Measurements from ENCODE around the gene TREH.
"Not testable (repeated sequence)": the region's sequence is repeated elsewhere in the genome, so short reads cannot be mapped to it uniquely, and the experiment has no call there.

The TREH gene

DNA sequence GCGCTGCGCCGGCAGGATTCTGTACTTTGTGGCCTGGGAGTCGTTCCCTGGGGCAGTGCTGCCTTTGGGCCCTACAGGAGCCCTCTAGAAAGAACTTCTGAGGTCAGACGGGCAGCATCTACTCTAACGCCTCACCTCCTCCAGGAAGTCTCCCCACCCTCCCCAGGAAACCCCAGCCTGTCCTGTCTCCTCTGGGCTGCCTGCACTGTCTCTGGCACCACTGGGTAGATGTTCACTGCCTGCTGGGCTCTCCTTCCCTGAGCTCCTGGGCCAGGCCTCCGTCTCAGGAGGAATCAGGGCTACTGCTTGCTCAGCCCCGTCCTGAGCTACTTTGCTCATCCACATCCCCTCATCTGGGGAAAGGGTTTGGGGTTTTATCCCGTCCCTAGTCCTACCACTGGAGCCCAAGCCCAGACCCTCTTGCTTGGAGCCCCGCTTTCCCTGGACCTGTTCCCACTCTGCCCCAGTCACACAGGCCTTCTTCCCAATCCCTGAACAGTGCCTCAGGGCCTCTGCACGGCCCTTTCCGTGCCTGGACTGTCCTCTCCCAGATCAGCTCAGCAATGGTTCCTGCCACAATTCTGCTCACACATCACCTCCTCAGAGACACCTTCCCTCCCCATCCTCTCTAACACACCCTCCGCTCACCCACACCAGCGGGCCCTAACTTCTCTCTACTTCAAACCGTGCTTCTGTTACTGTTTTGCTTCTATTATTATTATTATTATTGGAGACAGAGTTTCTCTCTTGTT is 11.3 kb upstream of the TREH start:
- H3K4me3 ChIP-seq (ENCODE audit: low read depth, low read length) = no peak overlapping the region
- TF ChIP-seq, protein P1, sequence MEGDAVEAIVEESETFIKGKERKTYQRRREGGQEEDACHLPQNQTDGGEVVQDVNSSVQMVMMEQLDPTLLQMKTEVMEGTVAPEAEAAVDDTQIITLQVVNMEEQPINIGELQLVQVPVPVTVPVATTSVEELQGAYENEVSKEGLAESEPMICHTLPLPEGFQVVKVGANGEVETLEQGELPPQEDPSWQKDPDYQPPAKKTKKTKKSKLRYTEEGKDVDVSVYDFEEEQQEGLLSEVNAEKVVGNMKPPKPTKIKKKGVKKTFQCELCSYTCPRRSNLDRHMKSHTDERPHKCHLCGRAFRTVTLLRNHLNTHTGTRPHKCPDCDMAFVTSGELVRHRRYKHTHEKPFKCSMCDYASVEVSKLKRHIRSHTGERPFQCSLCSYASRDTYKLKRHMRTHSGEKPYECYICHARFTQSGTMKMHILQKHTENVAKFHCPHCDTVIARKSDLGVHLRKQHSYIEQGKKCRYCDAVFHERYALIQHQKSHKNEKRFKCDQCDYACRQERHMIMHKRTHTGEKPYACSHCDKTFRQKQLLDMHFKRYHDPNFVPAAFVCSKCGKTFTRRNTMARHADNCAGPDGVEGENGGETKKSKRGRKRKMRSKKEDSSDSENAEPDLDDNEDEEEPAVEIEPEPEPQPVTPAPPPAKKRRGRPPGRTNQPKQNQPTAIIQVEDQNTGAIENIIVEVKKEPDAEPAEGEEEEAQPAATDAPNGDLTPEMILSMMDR (IDR thresholded peaks at IDR 0.05; ENCODE audit: borderline replicate concordance, insufficient read depth, low read depth, low read length) = no peak

DNA sequence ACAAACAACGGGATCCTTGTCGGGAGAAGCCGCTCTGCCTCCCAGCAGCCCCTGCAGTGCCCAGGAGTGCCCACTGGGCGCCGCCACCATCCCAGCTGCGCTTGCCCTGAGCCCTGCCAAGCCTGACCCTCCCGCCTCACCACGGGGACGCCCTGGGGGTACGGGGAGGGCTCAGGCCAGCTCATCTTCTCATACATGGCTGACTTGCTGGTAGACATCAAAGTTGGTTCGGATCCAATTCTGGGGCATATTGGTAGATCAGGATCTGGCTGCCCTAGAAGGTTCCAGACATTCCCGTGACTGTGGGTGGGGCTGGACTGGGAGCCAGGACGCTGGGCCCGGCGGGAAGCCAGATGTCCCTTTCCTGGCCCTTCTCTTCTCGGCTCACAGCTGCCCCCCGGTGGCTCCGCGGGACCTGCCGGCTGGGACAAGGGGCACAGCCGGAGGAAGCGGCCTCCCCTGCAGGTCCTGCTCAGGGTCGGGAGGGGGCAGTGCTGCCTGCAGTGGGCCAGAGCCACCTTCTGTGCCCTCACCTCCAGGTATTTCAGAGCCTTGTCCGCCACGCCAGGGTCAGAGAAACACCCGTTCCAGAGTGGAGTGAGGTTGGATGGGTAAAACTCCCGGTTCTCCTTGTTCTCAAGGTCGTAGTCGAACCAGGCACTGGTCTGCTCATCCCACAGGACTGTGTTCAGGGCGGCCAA is 10.6 kb upstream of the TREH start:
- TF ChIP-seq, protein P1 (IDR thresholded peaks at IDR 0.05; ENCODE audit: borderline replicate concordance, insufficient read depth, low read depth, low read length) = peak; percentile 98
- H3K4me3 ChIP-seq (ENCODE audit: low read depth, low read length) = no peak overlapping the region

DNA sequence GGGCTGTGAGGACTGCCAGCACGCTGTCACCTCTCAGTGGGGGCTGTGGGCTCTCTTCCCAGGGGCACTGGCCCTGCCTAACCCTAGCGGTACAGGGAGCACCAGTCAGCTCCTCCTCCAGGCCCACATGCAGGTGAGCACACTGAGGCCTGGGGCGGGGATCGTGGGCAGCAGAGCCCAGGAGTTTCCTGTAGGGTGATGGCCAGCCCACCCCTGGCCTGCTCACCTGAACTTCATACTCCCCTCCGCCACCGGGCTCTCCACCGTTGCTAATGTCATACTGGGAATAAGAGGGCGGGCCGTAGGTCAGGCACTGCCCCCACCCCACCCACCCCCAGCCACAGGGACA is 10.0 kb upstream of the TREH start:
- TF ChIP-seq, protein P1 (IDR thresholded peaks at IDR 0.05; ENCODE audit: borderline replicate concordance, insufficient read depth, low read depth, low read length) = no peak
- H3K4me3 ChIP-seq (ENCODE audit: low read depth, low read length) = no peak overlapping the region

DNA sequence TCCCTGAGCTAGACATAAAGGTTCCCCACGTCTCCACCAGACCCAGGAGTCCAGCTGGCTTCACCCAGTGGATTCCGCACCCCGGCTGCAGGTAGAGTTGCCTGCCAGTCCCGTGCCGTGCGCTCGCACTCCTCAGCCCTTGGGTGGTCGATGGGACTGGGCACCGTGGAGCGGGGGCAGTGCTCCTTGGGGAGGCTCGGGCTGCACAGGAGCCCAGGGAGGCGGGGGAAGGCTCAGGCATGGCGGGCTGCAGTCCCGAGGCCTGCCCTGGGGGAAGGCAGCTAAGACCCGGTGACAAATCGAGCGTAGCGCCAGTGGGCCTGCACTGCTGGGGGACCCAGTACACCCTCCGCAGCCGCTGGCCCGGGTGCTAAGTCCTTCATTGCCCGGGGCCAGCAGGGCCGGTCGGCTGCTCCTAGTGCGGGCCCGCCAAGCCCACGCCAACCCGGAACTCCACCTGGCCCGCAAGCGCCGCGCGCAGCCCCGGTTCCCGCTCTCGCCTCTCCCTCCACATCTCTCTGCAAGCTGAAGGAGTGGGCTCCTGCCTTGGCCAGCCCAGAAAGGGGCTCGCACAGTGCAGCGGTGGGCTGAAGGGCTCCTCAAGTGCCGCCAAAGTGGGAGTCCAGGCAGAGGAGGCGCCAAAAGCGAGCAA is 9.5 kb upstream of the TREH start:
- H3K4me3 ChIP-seq (ENCODE audit: low read depth, low read length) = no peak overlapping the region
- TF ChIP-seq, protein P1 (IDR thresholded peaks at IDR 0.05; ENCODE audit: borderline replicate concordance, insufficient read depth, low read depth, low read length) = no peak

DNA sequence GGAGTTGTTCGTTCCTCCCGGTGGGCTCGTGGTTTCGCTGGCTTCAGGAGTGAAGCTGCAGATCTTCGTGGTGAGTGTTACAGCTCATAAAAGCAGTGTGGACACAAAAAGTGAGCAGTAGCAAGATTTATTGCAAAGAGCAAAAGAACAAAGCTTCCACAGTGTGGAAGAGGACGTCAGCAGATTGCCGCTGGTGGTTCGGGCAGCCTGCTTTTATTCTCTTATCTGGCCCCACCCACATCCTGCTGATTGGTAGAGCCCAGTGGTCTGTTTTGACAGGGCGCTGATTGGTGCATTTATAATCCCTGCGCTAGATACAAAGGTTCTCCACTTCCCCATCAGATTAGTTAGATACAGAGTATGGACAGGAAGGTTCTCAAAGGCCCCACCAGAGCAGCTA is 8.9 kb upstream of the TREH start:
- H3K4me3 ChIP-seq (ENCODE audit: low read depth, low read length) = not testable (repeated sequence)

DNA sequence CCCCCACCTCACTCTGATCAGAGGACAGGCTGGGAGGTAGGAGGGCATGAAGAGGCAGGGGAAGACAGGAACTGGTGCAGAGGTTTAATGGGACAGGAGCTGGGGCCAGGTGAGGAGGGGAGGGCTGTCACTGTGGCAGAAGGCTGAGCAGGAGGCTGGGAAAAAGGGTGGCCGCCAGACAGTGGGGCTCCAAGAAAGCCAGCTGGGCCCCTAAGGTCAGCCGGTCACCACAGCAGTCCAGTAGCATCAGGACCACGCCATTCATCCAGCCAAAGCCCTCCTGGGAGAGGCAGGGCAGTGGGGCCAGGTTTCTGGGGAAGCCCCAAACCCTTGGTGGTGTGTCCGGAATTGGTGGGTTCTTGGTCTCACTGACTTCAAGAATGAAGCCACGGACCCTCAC is 8.5 kb upstream of the TREH start:
- no peak overlapping the region for H3K4me3 ChIP-seq (ENCODE audit: low read depth, low read length)
- TF ChIP-seq, protein P1 (IDR thresholded peaks at IDR 0.05; ENCODE audit: borderline replicate concordance, insufficient read depth, low read depth, low read length) = no peak

DNA sequence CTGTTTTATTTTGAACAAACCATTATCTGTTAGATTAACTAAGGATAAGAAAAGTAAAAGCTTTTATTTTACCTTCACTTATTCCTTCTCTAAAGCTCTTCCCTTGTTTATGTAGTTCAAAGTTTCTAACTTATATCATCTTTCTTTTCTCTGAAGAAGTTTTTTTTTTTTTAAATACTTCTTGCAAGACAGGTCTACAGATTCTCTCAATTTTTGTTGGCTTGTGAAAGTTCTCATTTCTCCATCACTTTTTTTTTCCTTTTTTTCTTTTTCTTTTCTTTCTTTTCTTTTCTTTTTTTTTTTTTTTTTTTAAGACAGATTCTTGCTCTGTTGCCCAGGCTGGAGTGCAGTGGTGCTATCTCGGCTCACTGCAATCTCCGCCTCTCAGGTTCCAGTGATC is 4.7 kb upstream of the TREH start:
- TF ChIP-seq, protein P1 (IDR thresholded peaks at IDR 0.05; ENCODE audit: borderline replicate concordance, insufficient read depth, low read depth, low read length) = no peak

DNA sequence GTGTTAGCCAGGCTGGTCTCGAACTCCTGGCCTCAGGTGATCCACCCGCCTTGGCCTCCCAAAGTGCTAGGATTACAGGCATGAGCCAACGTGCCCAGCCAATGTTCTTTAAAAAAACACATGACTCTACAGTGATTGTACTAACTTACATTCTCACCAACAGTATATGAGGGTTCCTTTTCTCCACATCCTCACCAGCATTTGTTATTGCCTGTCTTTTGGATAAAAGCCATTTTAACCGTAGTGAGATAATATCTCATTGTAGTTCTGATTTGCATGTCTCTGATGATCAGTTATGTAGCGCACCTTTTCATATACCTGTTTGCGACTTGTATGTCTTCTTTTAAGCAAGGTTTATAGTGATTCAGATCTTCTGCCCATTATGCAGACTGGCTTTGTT is 3.5 kb upstream of the TREH start:
- not testable (repeated sequence) for H3K4me3 ChIP-seq (ENCODE audit: low read depth, low read length)

More for the DNA sequence above, 4.7 kb upstream of the TREH start:
- no peak overlapping the region for H3K4me3 ChIP-seq (ENCODE audit: low read depth, low read length)
